HepG2 (cell line): ENCODE measurements around the gene CIAO2B. TPM values are rescaled to one million over a fixed set of nuclear protein-coding genes. Genes with fewer than 3 reads are reported as not detected.

Experiments
- KAT2B ChIP-seq: fragments of 150-350 bp; IDR thresholded peaks from 2 replicates; pipeline ENCODE4 v1.6.1; 2014; ENCODE audit warnings: low read depth, low read length, borderline replicate concordance
- NR0B2 ChIP-seq: sonication (generic); formaldehyde crosslinking; IDR thresholded peaks from 2 replicates; pipeline ENCODE4 v1.4.0; 2020; ENCODE audit warnings: mild to moderate bottlenecking, missing genetic modification reagents
- TBL1XR1 ChIP-seq: fragments of 150-350 bp; IDR thresholded peaks from 2 replicates; pipeline ENCODE4 v1.6.1; 2014; ENCODE audit warnings: borderline replicate concordance, low read length; ENCODE audit not compliant: partially characterized antibody
- TEAD3 ChIP-seq: optimal IDR thresholded peaks from 2 replicates; pipeline ENCODE3; 2016; ENCODE audit warnings: borderline replicate concordance
- THAP11 ChIP-seq: IDR thresholded peaks from 2 replicates; pipeline ENCODE4 v1.6.1; 2016; ENCODE audit warnings: missing biosample characterization, missing genetic modification reagents
- ZFX ChIP-seq: sonication (generic); formaldehyde crosslinking; IDR thresholded peaks from 2 replicates; pipeline ENCODE4 v1.4.0; 2020; ENCODE audit warnings: mild to moderate bottlenecking, low read depth, missing genetic modification reagents, moderate library complexity
- ZNF138 ChIP-seq: sonication (generic); formaldehyde crosslinking; IDR thresholded peaks from 2 replicates; pipeline ENCODE4 v1.5.0; 2020; ENCODE audit warnings: mild to moderate bottlenecking, low read depth, missing genetic modification reagents
- ZNF432 ChIP-seq: sonication (generic); formaldehyde crosslinking; IDR thresholded peaks from 2 replicates; pipeline ENCODE4 v1.5.0; 2020; ENCODE audit warnings: missing genetic modification reagents, mild to moderate bottlenecking, borderline replicate concordance
- ZNF646 ChIP-seq: sonication (generic); formaldehyde crosslinking; IDR thresholded peaks from 2 replicates; pipeline ENCODE4 v1.9.0; 2021; ENCODE audit warnings: mild to moderate bottlenecking, missing genetic modification reagents
- ZNF720 ChIP-seq: sonication (generic); formaldehyde crosslinking; IDR thresholded peaks from 2 replicates; pipeline ENCODE4 v1.4.0; 2020; ENCODE audit warnings: missing genetic modification reagents
- polyA plus RNA-seq, 8 experiments: library from polyadenylated mRNA; depleted of rRNA in 3 of 8; stranded (reverse) in 7 of 8; unstranded in 1 of 8; fragments of >200 nt; fragmentation: Illumina TruSeq in 4 of 8; extraction: Trizol in 4 of 8; gene quantifications; 2 replicates each; pipeline versions ENCODE4 v1.2.1 to v1.2.3, GENCODE V29; 2011 to 2016; ENCODE audit warnings: low read depth in 4 of 8, missing spikeins in 1 of 8, mixed read lengths in 1 of 8; ENCODE audit not compliant: insufficient read depth in 1 of 8
- total RNA-seq, 5 experiments: library from RNA; depleted of rRNA; stranded (reverse); fragments of >200 nt; fragmentation: Illumina TruSeq; extraction: Trizol; gene quantifications; 2 replicates each; pipeline ENCODE4 v1.2.3, GENCODE V29; 2016; ENCODE audit warnings: low read depth in 1 of 5
- TF ChIP-seq, protein P1 (sequence below): sonication (generic); formaldehyde crosslinking; IDR thresholded peaks from 2 replicates; pipeline ENCODE4 v1.4.0; 2020; ENCODE audit warnings: missing genetic modification reagents
- TF ChIP-seq, protein P2 (sequence below): sonication (generic); formaldehyde crosslinking; IDR thresholded peaks from 2 replicates; pipeline ENCODE4 v1.9.0; 2021; ENCODE audit warnings: missing genetic modification reagents, borderline replicate concordance
- TF ChIP-seq, protein P3 (sequence below): IDR thresholded peaks from 2 replicates; pipeline ENCODE4 v1.6.1; 2016; ENCODE audit warnings: control low read depth
- TF ChIP-seq, protein P4 (sequence below): sonication (generic); formaldehyde crosslinking; IDR thresholded peaks from 2 replicates; pipeline ENCODE4 v1.4.0; 2020; ENCODE audit warnings: missing genetic modification reagents, low read depth, mild to moderate bottlenecking, borderline replicate concordance

CIAO2B gene
- total and polyA plus RNA-seq, 2 of the 13 experiments (the other 11 are each of a cell fraction or from before 2014, with no cell fraction given), result 157 to 293 TPM

DNA sequence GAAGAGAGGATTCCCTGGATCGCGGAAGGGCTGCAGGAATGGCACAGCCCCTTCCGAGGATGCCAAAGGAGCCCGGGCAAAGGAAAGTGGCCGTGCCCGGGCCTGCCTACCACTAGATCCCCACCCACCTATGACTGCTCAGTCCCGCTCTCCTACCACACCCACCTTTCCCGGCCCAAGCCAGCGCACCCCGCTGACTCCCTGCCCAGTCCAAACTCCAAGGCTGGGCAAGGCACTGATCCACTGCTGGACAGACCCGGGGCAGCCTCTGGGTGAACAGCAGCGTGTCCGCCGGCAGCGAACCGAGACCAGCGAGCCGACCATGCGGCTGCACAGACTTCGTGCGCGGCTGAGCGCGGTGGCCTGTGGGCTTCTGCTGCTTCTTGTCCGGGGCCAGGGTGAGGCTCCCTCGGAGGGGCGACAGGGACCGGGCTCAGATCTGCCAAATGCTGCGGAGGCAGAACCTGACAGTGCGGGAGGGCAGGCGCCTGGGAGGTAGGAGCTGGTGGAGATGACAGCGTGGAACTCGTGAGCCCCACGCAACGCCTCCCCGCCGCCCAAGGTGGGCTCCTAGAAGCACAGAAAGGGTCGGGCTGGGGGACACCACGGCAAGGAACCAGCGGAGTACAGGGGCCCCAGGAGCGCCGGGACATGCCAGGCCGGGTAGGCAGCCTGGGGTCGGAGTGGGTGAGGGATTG is 1.3 kb upstream of the CIAO2B start, which contains the start of gene CES2 (continued):
- TF ChIP-seq, protein P1, sequence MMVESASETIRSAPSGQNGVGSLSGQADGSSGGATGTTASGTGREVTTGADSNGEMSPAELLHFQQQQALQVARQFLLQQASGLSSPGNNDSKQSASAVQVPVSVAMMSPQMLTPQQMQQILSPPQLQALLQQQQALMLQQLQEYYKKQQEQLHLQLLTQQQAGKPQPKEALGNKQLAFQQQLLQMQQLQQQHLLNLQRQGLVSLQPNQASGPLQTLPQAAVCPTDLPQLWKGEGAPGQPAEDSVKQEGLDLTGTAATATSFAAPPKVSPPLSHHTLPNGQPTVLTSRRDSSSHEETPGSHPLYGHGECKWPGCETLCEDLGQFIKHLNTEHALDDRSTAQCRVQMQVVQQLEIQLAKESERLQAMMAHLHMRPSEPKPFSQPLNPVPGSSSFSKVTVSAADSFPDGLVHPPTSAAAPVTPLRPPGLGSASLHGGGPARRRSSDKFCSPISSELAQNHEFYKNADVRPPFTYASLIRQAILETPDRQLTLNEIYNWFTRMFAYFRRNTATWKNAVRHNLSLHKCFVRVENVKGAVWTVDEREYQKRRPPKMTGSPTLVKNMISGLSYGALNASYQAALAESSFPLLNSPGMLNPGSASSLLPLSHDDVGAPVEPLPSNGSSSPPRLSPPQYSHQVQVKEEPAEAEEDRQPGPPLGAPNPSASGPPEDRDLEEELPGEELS (CRISPR knock-in tag), result peak; percentile 41; the same call in 1 of the 2 replicates
- TF ChIP-seq ZNF138 (0 out of 2 replicates have a peak, but pooled peaks have one; percentile 16), ZNF720 (CRISPR knock-in tag) (no peak), ZFX (peak; percentile 83; the same call in 1 of the 2 replicates), NR0B2 (0 out of 2 replicates have a peak, but pooled peaks have one; percentile 31), ZNF646 (CRISPR knock-in tag) (no peak), THAP11 (peak; percentile 50; the same call in 1 of the 2 replicates), ZNF432 (CRISPR knock-in tag) (no peak), TBL1XR1 (no peak), TEAD3 (CRISPR knock-in tag) (peak; percentile 50), KAT2B (no peak)
- TF ChIP-seq, protein P2, sequence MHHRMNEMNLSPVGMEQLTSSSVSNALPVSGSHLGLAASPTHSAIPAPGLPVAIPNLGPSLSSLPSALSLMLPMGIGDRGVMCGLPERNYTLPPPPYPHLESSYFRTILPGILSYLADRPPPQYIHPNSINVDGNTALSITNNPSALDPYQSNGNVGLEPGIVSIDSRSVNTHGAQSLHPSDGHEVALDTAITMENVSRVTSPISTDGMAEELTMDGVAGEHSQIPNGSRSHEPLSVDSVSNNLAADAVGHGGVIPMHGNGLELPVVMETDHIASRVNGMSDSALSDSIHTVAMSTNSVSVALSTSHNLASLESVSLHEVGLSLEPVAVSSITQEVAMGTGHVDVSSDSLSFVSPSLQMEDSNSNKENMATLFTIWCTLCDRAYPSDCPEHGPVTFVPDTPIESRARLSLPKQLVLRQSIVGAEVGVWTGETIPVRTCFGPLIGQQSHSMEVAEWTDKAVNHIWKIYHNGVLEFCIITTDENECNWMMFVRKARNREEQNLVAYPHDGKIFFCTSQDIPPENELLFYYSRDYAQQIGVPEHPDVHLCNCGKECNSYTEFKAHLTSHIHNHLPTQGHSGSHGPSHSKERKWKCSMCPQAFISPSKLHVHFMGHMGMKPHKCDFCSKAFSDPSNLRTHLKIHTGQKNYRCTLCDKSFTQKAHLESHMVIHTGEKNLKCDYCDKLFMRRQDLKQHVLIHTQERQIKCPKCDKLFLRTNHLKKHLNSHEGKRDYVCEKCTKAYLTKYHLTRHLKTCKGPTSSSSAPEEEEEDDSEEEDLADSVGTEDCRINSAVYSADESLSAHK (CRISPR knock-in tag), result 0 out of 2 replicates have a peak, but pooled peaks have one; percentile 20
- TF ChIP-seq, protein P3, sequence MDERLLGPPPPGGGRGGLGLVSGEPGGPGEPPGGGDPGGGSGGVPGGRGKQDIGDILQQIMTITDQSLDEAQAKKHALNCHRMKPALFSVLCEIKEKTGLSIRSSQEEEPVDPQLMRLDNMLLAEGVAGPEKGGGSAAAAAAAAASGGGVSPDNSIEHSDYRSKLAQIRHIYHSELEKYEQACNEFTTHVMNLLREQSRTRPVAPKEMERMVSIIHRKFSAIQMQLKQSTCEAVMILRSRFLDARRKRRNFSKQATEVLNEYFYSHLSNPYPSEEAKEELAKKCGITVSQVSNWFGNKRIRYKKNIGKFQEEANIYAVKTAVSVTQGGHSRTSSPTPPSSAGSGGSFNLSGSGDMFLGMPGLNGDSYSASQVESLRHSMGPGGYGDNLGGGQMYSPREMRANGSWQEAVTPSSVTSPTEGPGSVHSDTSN (CRISPR knock-in tag), result no peak
- TF ChIP-seq, protein P4, sequence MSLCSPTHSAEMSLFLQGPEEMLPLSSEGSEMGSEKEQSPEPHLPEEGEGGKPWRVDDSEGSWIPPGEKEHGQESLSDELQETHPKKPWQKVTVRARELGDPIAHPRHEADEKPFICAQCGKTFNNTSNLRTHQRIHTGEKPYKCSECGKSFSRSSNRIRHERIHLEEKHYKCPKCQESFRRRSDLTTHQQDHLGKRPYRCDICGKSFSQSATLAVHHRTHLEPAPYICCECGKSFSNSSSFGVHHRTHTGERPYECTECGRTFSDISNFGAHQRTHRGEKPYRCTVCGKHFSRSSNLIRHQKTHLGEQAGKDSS (CRISPR knock-in tag), result 0 out of 2 replicates have a peak, but pooled peaks have one; percentile 66
